Neural progenitor cell (in vitro differentiated cells): ENCODE results near the gene KIF26B.

ENCODE experiments used
- EZH2phosphoT487 ChIP-seq: fragments of 200-600 bp; sonication (generic); IDR thresholded peaks from 2 replicates; pipeline ENCODE4 v1.6.1; 2017; ENCODE audit warnings: antibody characterized with exemption
- TF ChIP-seq, protein P1 (sequence below): fragments of 200-600 bp; sonication (generic); IDR thresholded peaks from 2 replicates; pipeline ENCODE4 v1.5.1; 2017; ENCODE audit warnings: antibody characterized with exemption, mild to moderate bottlenecking

DNA sequence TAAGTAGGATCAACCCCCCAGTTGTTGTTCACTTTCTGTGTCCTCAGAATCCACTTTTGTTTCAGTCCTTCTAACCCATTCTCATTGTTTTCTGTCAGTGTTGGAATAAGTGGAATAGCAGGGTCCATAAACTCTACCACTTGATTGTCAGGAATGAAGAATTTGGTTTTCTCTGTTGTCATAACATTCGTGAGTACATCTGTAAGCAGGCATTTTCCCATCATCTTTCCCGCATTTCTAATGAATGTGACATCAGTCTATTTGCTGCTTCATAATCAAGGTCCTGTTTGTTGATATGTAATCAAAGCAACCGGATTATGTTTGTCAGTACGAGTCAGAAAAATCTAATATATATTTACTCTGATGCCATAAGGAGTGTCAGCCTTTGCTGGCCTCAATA is 147.1 kb downstream of the KIF26B start:
- TF ChIP-seq, protein P1, sequence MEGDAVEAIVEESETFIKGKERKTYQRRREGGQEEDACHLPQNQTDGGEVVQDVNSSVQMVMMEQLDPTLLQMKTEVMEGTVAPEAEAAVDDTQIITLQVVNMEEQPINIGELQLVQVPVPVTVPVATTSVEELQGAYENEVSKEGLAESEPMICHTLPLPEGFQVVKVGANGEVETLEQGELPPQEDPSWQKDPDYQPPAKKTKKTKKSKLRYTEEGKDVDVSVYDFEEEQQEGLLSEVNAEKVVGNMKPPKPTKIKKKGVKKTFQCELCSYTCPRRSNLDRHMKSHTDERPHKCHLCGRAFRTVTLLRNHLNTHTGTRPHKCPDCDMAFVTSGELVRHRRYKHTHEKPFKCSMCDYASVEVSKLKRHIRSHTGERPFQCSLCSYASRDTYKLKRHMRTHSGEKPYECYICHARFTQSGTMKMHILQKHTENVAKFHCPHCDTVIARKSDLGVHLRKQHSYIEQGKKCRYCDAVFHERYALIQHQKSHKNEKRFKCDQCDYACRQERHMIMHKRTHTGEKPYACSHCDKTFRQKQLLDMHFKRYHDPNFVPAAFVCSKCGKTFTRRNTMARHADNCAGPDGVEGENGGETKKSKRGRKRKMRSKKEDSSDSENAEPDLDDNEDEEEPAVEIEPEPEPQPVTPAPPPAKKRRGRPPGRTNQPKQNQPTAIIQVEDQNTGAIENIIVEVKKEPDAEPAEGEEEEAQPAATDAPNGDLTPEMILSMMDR: no peak
- TF ChIP-seq EZH2phosphoT487: no peak
